OCI-LY1 (cell line): ENCODE measurements around the gene DYNLT4.

ENCODE experiments used
- H2AFZ ChIP-seq: fragments of 200-600 bp; sonication (generic), shearing (Covaris generic); 2 replicates; pipeline ENCODE4 v1.6.0; 2014; ENCODE audit warnings: antibody characterized with exemption, mild to moderate bottlenecking, low read length
- H3F3A ChIP-seq: fragments of 200-600 bp; sonication (generic), shearing (Covaris generic); 2 replicates; pipeline ENCODE4 v1.6.0; 2014; ENCODE audit warnings: mild to moderate bottlenecking, antibody characterized with exemption, low read length, moderate library complexity; ENCODE audit not compliant: insufficient read depth
- H3K27ac ChIP-seq: fragments of 200-600 bp; sonication (generic); 2 replicates; pipeline ENCODE4 v1.5.1; 2014; ENCODE audit warnings: low read length, mixed run types, mild to moderate bottlenecking, low read depth; ENCODE audit not compliant: poor library complexity, severe bottlenecking
- H3K27me3 ChIP-seq: fragments of 200-600 bp; sonication (generic); 2 replicates; pipeline ENCODE4 v1.6.0; 2014; ENCODE audit warnings: antibody characterized with exemption, mild to moderate bottlenecking, low read length, moderate library complexity; ENCODE audit not compliant: insufficient read depth
- H3K36me3 ChIP-seq: fragments of 200-600 bp; sonication (generic); 2 replicates; pipeline ENCODE4 v1.6.1; 2014; ENCODE audit warnings: mild to moderate bottlenecking, antibody characterized with exemption, low read length, moderate library complexity, mixed read lengths; ENCODE audit not compliant: insufficient read depth
- H3K4me1 ChIP-seq: fragments of 200-600 bp; sonication (generic); 2 replicates; pipeline ENCODE4 v1.5.1; 2014; ENCODE audit warnings: mild to moderate bottlenecking, low read length, moderate library complexity; ENCODE audit not compliant: insufficient read depth, severe bottlenecking
- H3K4me2 ChIP-seq: fragments of 200-600 bp; sonication (generic), shearing (Covaris generic); 2 replicates; pipeline ENCODE4 v1.6.1; 2014; ENCODE audit warnings: low read length
- H3K4me3 ChIP-seq: fragments of 200-600 bp; sonication (generic); 2 replicates; pipeline ENCODE4 v1.5.1; 2014; ENCODE audit warnings: low read length, low read depth, mild to moderate bottlenecking, mixed read lengths; ENCODE audit not compliant: poor library complexity, severe bottlenecking
- H3K79me2 ChIP-seq: fragments of 200-600 bp; shearing (Covaris generic); 2 replicates; pipeline ENCODE4 v1.6.1; 2016; ENCODE audit warnings: mixed run types, low read length, mixed read lengths; ENCODE audit not compliant: insufficient read depth
- H3K9ac ChIP-seq: fragments of 200-600 bp; sonication (generic), shearing (Covaris generic); 2 replicates; pipeline ENCODE4 v1.6.1; 2014; ENCODE audit warnings: mild to moderate bottlenecking, low read length, mixed read lengths
- H3K9me2 ChIP-seq: fragments of 200-600 bp; sonication (generic), shearing (Covaris generic); 2 replicates; pipeline ENCODE4 v1.6.1; 2014; ENCODE audit warnings: low read depth, mild to moderate bottlenecking, low read length, mixed read lengths
- H3K9me3 ChIP-seq: fragments of 200-600 bp; shearing (Covaris generic); 2 replicates; pipeline ENCODE4 v1.6.1; 2014; ENCODE audit warnings: low read length, mixed read lengths
- H4K20me1 ChIP-seq: fragments of 200-600 bp; sonication (generic), shearing (Covaris generic); 2 replicates; pipeline ENCODE4 v1.6.0; 2016; ENCODE audit warnings: mild to moderate bottlenecking, low read length; ENCODE audit not compliant: insufficient read depth
- CTCF ChIP-seq: fragments of 200-600 bp; sonication (generic), shearing (Covaris generic); IDR thresholded peaks from 2 replicates; pipeline ENCODE4 v1.5.1; 2017; ENCODE audit warnings: mild to moderate bottlenecking, antibody characterized with exemption, low read length, moderate library complexity, mixed read lengths
- EZH2 ChIP-seq: fragments of 200-600 bp; sonication (generic), shearing (Covaris generic); IDR thresholded peaks from 2 replicates; pipeline ENCODE4 v1.8.0; 2017; ENCODE audit warnings: borderline replicate concordance, mixed run types, mild to moderate bottlenecking, antibody characterized with exemption, low read length, moderate library complexity, mixed read lengths

The DYNLT4 gene, protein sequence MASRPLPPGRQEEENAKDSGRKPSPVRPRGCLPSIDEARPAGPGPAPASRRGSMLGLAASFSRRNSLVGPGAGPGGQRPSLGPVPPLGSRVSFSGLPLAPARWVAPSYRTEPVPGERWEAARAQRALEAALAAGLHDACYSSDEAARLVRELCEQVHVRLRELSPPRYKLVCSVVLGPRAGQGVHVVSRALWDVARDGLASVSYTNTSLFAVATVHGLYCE

GRCh38 chr1:44806704-44807363, at the start of gene DYNLT4:
Gene DYNLT4 (minus strand): TSS chr1:44807351. CDS start chr1:44806668, 683 bp downstream.
- no peaks in the 10 kb centered on the region for H3K27me3 ChIP-seq
- no peaks in the 10 kb centered on the region for H3K79me2 ChIP-seq
- H3K9me3 ChIP-seq, result no peaks in the 10 kb centered on the region
- no peaks in the 10 kb centered on the region for H3K9me2 ChIP-seq
- H3K36me3 ChIP-seq, result peaks cover 16% of the 10 kb centered on the region; the same call in 1 of the 2 replicates
- no peak within 1 kb of the TSS for H3K4me3 ChIP-seq
- peak within 1 kb of the TSS; percentile 25; the same call in 1 of the 2 replicates for H3K4me2 ChIP-seq
- peak within 1 kb of the TSS; percentile 90 for H3K27ac ChIP-seq
- no peaks in the 10 kb centered on the region for H3F3A ChIP-seq
- TF ChIP-seq CTCF, result no peak
- no peak for TF ChIP-seq EZH2
- no peak within 1 kb of the TSS for H2AFZ ChIP-seq
- peak within 1 kb of the TSS; percentile 32; the same call in 1 of the 2 replicates for H3K9ac ChIP-seq
- no peaks in the 10 kb centered on the region for H4K20me1 ChIP-seq
- H3K4me1 ChIP-seq, result peaks cover 46% of the 10 kb centered on the region

- Histone ChIP-seq H4K20me1 (no peaks in the 10 kb centered on the region), H3K4me2 (no peak overlapping the region), H2AFZ (no peak overlapping the region), H3K4me1 (no peaks in the 10 kb centered on the region), H3K36me3 (peaks cover 19% of the 10 kb centered on the region), H3K9me2 (no peaks in the 10 kb centered on the region), H3K4me3 (no peak overlapping the region), H3K79me2 (no peaks in the 10 kb centered on the region), H3K9ac (no peak overlapping the region), H3K27me3 (no peaks in the 10 kb centered on the region), H3K9me3 (no peaks in the 10 kb centered on the region), H3K27ac (no peak overlapping the region), H3F3A (no peaks in the 10 kb centered on the region)
- no peak for TF ChIP-seq CTCF
- TF ChIP-seq EZH2, result no peak
Observed at GRCh38 chr1:44855742-44856141, 48.6 kb upstream of the DYNLT4 start.

GRCh38 chr1:44854970-44855369, 47.8 kb upstream of the DYNLT4 start:
- H3K9me3 ChIP-seq, result no peaks in the 10 kb centered on the region
- H3K27ac ChIP-seq, result no peak overlapping the region
- H2AFZ ChIP-seq, result no peak overlapping the region
- no peaks in the 10 kb centered on the region for H3K9me2 ChIP-seq
- no peaks in the 10 kb centered on the region for H3K4me1 ChIP-seq
- no peak overlapping the region for H3K9ac ChIP-seq
- no peaks in the 10 kb centered on the region for H3K27me3 ChIP-seq
- no peaks in the 10 kb centered on the region for H3F3A ChIP-seq
- H4K20me1 ChIP-seq, result no peaks in the 10 kb centered on the region
- TF ChIP-seq EZH2 (no peak), CTCF (no peak)
- H3K79me2 ChIP-seq, result no peaks in the 10 kb centered on the region
- no peak overlapping the region for H3K4me2 ChIP-seq
- peaks cover 19% of the 10 kb centered on the region for H3K36me3 ChIP-seq
- H3K4me3 ChIP-seq, result no peak overlapping the region
